H9 (cell line): Measurements from ENCODE around the gene MIPOL1. TPM values are rescaled to one million over a fixed set of nuclear protein-coding genes. Genes with fewer than 3 reads are reported as not detected.

ENCODE experiments used
- DNase-seq: peaks from one replicate; pipeline ENCODE4 v3.0.0-alpha.2; 2017
- H2AFZ ChIP-seq: one replicate; pipeline ENCODE4 v1.6.1; 2013; ENCODE audit warnings: mild to moderate bottlenecking, low read length, control low read depth, moderate library complexity
- H2AK5ac ChIP-seq: 2 replicates; pipeline ENCODE4 v1.6.1; 2013; ENCODE audit warnings: low read length, control low read depth, mixed read lengths; ENCODE audit not compliant: insufficient read length
- H2BK120ac ChIP-seq: one replicate; pipeline ENCODE4 v1.6.1; 2013; ENCODE audit warnings: low read depth, mild to moderate bottlenecking, low read length, control low read depth, inconsistent platforms; ENCODE audit not compliant: poor library complexity, severe bottlenecking
- H2BK12ac ChIP-seq: 2 replicates; pipeline ENCODE4 v1.6.1; 2013; ENCODE audit warnings: low read length, control low read depth, mixed read lengths, low read depth; ENCODE audit not compliant: insufficient read length
- H2BK15ac ChIP-seq: 2 replicates; pipeline ENCODE4 v1.6.1; 2013; ENCODE audit warnings: low read depth, low read length, control low read depth
- H2BK20ac ChIP-seq: one replicate; pipeline ENCODE4 v1.6.1; 2013; ENCODE audit warnings: low read depth, mild to moderate bottlenecking, low read length, control low read depth, inconsistent platforms; ENCODE audit not compliant: poor library complexity, severe bottlenecking
- H2BK5ac ChIP-seq: 2 replicates; pipeline ENCODE4 v1.6.1; 2013; ENCODE audit warnings: low read length, control low read depth, mixed read lengths; ENCODE audit not compliant: insufficient read length
- H3K14ac ChIP-seq: 2 replicates; pipeline ENCODE4 v1.6.1; 2013; ENCODE audit warnings: low read length, control low read depth; ENCODE audit not compliant: insufficient read depth
- H3K18ac ChIP-seq: 2 replicates; pipeline ENCODE4 v1.6.1; 2013; ENCODE audit warnings: low read depth, mild to moderate bottlenecking, mixed read lengths, low read length, control low read depth; ENCODE audit not compliant: insufficient read length
- H3K23ac ChIP-seq: 2 replicates; pipeline ENCODE4 v1.6.1; 2013; ENCODE audit warnings: low read length, control low read depth, mixed read lengths, low read depth; ENCODE audit not compliant: insufficient read length
- H3K23me2 ChIP-seq: 2 replicates; pipeline ENCODE4 v1.6.1; 2013; ENCODE audit warnings: low read depth, mild to moderate bottlenecking, mixed read lengths, low read length, control low read depth; ENCODE audit not compliant: insufficient read length, poor library complexity, severe bottlenecking
- H3K27ac ChIP-seq: 2 replicates; pipeline ENCODE4 v1.5.1; 2013; ENCODE audit warnings: low read length, control low read depth, mixed read lengths, low read depth; ENCODE audit not compliant: insufficient read length
- H3K27me3 ChIP-seq: 2 replicates; pipeline ENCODE4 v1.6.1; 2013; ENCODE audit warnings: low read length, control low read depth, inconsistent platforms; ENCODE audit not compliant: insufficient read depth
- H3K4ac ChIP-seq: 2 replicates; pipeline ENCODE4 v1.6.1; 2013; ENCODE audit warnings: low read depth, mild to moderate bottlenecking, control low read depth, inconsistent platforms, low read length, moderate library complexity
- H3K4me1 ChIP-seq: 2 replicates; pipeline ENCODE4 v1.6.1; 2013; ENCODE audit warnings: low read length, control low read depth, inconsistent platforms; ENCODE audit not compliant: insufficient read depth
- H3K4me2 ChIP-seq: 2 replicates; pipeline ENCODE4 v1.6.1; 2013; ENCODE audit warnings: low read length, control low read depth, mixed read lengths; ENCODE audit not compliant: insufficient read length, insufficient read depth
- H3K56ac ChIP-seq: 2 replicates; pipeline ENCODE4 v1.6.1; 2013; ENCODE audit warnings: low read depth, mild to moderate bottlenecking, mixed read lengths, low read length, control low read depth; ENCODE audit not compliant: insufficient read length
- H3K79me1 ChIP-seq: 2 replicates; pipeline ENCODE4 v1.6.1; 2013; ENCODE audit warnings: low read depth, mild to moderate bottlenecking, moderate library complexity, low read length, control low read depth, inconsistent platforms; ENCODE audit not compliant: insufficient read depth, poor library complexity, severe bottlenecking
- H3K79me2 ChIP-seq: 2 replicates; pipeline ENCODE4 v1.6.1; 2013; ENCODE audit warnings: low read length, control low read depth, inconsistent platforms; ENCODE audit not compliant: insufficient read depth
- H3K9ac ChIP-seq: 2 replicates; pipeline ENCODE4 v1.6.1; 2013; ENCODE audit warnings: low read length, control low read depth, mixed read lengths; ENCODE audit not compliant: insufficient read length; ENCODE audit errors: extremely low read depth
- H3K9me3 ChIP-seq: one replicate; pipeline ENCODE4 v1.6.1; 2013; ENCODE audit warnings: low read depth, low read length, inconsistent platforms; ENCODE audit not compliant: control insufficient read depth
- H3T11ph ChIP-seq: one replicate; pipeline ENCODE4 v1.6.1; 2013; ENCODE audit warnings: mild to moderate bottlenecking, low read length, control low read depth, inconsistent platforms
- H4K20me1 ChIP-seq: one replicate; pipeline ENCODE4 v1.6.1; 2013; ENCODE audit not compliant: control insufficient read depth, insufficient read length, insufficient read depth
- H4K5ac ChIP-seq: 2 replicates; pipeline ENCODE4 v1.6.1; 2013; ENCODE audit warnings: low read depth, mild to moderate bottlenecking, mixed read lengths, low read length, control low read depth; ENCODE audit not compliant: insufficient read length
- H4K8ac ChIP-seq: replicated peaks from 2 replicates; pipeline ENCODE4 v1.6.1; 2013; ENCODE audit warnings: low read length, control low read depth, mixed read lengths, low read depth; ENCODE audit not compliant: insufficient read length
- H4K91ac ChIP-seq: 2 replicates; pipeline ENCODE4 v1.6.1; 2013; ENCODE audit warnings: low read depth, mild to moderate bottlenecking, moderate library complexity, mixed read lengths, low read length, control low read depth; ENCODE audit not compliant: insufficient read length
- H3K27ac Mint-ChIP-seq, 3 experiments: 2 replicates in 2 of 3; 3 replicates in 1 of 3; pipeline ENCODE4 v1.8.0; 2020 to 2021; ENCODE audit warnings: mixed read lengths in 3 of 3, mild to moderate bottlenecking in 1 of 3, moderate library complexity in 1 of 3
- H3K27me3 Mint-ChIP-seq: 2 replicates; pipeline ENCODE4 v1.8.0; 2021; ENCODE audit warnings: low read depth, mild to moderate bottlenecking, moderate library complexity, mixed read lengths
- H3K36me3 Mint-ChIP-seq, 3 experiments: 2 replicates in 2 of 3; 3 replicates in 1 of 3; pipeline ENCODE4 v1.8.0; 2020 to 2021; ENCODE audit warnings: low read depth in 3 of 3, mixed read lengths in 3 of 3; ENCODE audit not compliant: insufficient read depth in 1 of 3
- H3K4me1 Mint-ChIP-seq, 2 experiments: 2 replicates each; pipeline ENCODE4 v1.8.0; 2020; ENCODE audit warnings: mixed read lengths in 2 of 2
- H3K4me3 Mint-ChIP-seq, 2 experiments: 2 replicates in 1 of 2; 3 replicates in 1 of 2; pipeline ENCODE4 v1.8.0; 2020 to 2021; ENCODE audit warnings: mild to moderate bottlenecking in 2 of 2, mixed read lengths in 2 of 2, moderate library complexity in 1 of 2
- H3K9me3 Mint-ChIP-seq, 2 experiments: 2 replicates in 1 of 2; 3 replicates in 1 of 2; pipeline ENCODE4 v1.8.0; 2020; ENCODE audit warnings: mild to moderate bottlenecking in 2 of 2, mixed read lengths in 2 of 2, moderate library complexity in 1 of 2
- WGBS: extraction: QIAGEN DNeasy Blood & Tissue Kit; methylation state at CpG from one replicate; pipeline ENCODE4 v1.1.7; 2013; ENCODE audit warnings: missing lambda C conversion rate, low lambda C conversion rate, mixed read lengths; ENCODE audit not compliant: insufficient read length; ENCODE audit errors: extremely low coverage; 5-methylcytosine and 5-hydroxymethylcytosine counted together
- total RNA-seq: library from RNA; stranded (reverse); gene quantifications from 2 replicates; pipeline ENCODE4 v1.2.1, GENCODE V29; 2021
- TF ChIP-seq, protein P1 (sequence below): fragments of 200-600 bp; sonication (generic); conservative IDR thresholded peaks from 3 replicates; pipeline ENCODE4 v1.8.0; 2021; ENCODE audit warnings: antibody characterized with exemption, mild to moderate bottlenecking

MIPOL1 gene
- total RNA-seq, 1 experiment from 2014 or later, result 15.6 TPM

DNA sequence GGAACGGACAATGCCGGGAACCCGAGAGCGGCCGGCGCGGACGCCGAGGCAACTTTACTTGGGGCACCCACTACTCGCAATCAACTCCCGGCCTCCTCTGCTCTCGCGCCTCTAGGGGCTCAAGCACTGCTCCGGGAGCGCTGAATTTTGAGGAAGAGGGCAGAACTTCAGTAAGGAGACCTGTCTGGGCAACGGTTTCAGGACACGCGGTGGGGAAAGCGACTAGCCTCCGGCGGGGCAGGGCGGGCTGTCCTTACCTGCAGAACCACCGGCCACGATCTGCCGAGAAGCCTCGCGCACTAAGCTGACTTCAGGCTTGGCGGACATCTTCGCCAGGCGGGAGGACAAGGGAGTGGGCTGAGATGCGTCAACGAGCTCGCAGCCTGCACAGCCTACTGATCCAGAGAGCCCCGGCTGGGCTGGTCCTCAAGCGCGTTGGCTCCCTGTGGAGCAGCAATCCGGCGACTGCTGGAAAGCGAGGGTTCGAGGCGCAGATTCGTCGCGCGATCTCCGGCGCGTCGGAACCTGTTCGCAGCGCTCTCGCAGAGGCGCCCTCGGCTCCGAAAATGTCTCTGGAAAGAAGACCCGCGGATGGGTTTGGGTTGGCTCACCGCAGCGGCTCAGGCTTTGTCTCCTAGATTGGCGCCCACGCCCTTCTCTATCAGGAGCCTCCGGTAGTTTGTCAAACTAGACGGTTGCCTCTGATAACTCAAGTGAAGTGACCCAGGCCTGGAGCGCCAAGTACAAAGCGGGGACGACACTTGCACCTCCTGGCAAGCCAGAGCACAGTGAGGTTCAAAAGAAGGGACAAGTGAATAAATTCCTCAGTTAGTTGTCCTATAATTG lies 25.5 kb upstream of the MIPOL1 start, which contains the start of gene SLC25A21:
Gene SLC25A21, minus strand, starts transcription at position 583 of the 846 bp plus-strand sequence.
- Histone ChIP-seq H3K14ac (peak within 1 kb of the TSS; percentile 93), H3K56ac (no peak within 1 kb of the TSS), H4K8ac (no peak within 1 kb of the TSS), H3K9ac (peak within 1 kb of the TSS; percentile 86), H2BK12ac (no peak within 1 kb of the TSS), H2AFZ (no peak within 1 kb of the TSS), H4K5ac (peak within 1 kb of the TSS; percentile 2), H3K79me2 (no peaks in the 10 kb centered on the region), H3K27me3 (no peaks in the 10 kb centered on the region), H4K91ac (no peak within 1 kb of the TSS), H3K9me3 (no peaks in the 10 kb centered on the region), H3K4ac (no peak within 1 kb of the TSS; the same call in 1 of the 2 replicates), H3T11ph (no peak within 1 kb of the TSS), H3K23ac (no peak within 1 kb of the TSS), H2BK15ac (no peak within 1 kb of the TSS), H3K18ac (peak within 1 kb of the TSS; percentile 93), H2BK120ac (peak within 1 kb of the TSS; percentile 63), H3K4me2 (peak within 1 kb of the TSS; percentile 34), H3K4me1 (peaks cover 13% of the 10 kb centered on the region; the same call in 1 of the 2 replicates), H2BK20ac (no peak within 1 kb of the TSS), H3K27ac (peak within 1 kb of the TSS; percentile 31), H2BK5ac (peak within 1 kb of the TSS; percentile 10), H3K79me1 (no peaks in the 10 kb centered on the region), H2AK5ac (no peak within 1 kb of the TSS), H4K20me1 (no peaks in the 10 kb centered on the region), H3K23me2 (peaks cover 6% of the 10 kb centered on the region)
- Mint-ChIP-seq H3K4me1 (peaks cover 33 to 49% of the 10 kb centered on the region in 2 experiments), H3K4me3 (peak within 1 kb of the TSS; percentile 85 to 95), H3K36me3 (no peaks in the 10 kb centered on the region), H3K9me3 (no peaks in the 10 kb centered on the region; a peak in 1 of 5 replicates), H3K27me3 (no peaks in the 10 kb centered on the region), H3K27ac (peak within 1 kb of the TSS; percentile 99)
- TF ChIP-seq, protein P1, sequence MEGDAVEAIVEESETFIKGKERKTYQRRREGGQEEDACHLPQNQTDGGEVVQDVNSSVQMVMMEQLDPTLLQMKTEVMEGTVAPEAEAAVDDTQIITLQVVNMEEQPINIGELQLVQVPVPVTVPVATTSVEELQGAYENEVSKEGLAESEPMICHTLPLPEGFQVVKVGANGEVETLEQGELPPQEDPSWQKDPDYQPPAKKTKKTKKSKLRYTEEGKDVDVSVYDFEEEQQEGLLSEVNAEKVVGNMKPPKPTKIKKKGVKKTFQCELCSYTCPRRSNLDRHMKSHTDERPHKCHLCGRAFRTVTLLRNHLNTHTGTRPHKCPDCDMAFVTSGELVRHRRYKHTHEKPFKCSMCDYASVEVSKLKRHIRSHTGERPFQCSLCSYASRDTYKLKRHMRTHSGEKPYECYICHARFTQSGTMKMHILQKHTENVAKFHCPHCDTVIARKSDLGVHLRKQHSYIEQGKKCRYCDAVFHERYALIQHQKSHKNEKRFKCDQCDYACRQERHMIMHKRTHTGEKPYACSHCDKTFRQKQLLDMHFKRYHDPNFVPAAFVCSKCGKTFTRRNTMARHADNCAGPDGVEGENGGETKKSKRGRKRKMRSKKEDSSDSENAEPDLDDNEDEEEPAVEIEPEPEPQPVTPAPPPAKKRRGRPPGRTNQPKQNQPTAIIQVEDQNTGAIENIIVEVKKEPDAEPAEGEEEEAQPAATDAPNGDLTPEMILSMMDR, result no peak
- peak; percentile 80 for DNase-seq
- no CpG with 5 or more reads among the region's 66 CpGs for WGBS
